Measurements from ENCODE around the gene TMEM50B. TPM values are rescaled to one million over a fixed set of nuclear protein-coding genes. Genes with fewer than 3 reads are reported as not detected.
"Not testable (repeated sequence)": the region's sequence is repeated elsewhere in the genome, so short reads cannot be mapped to it uniquely, and the experiment has no call there.

TMEM50B gene
- polyA plus RNA-seq, 4 donors, result 49.1 to 85.3 (median 56.4) TPM

DNA sequence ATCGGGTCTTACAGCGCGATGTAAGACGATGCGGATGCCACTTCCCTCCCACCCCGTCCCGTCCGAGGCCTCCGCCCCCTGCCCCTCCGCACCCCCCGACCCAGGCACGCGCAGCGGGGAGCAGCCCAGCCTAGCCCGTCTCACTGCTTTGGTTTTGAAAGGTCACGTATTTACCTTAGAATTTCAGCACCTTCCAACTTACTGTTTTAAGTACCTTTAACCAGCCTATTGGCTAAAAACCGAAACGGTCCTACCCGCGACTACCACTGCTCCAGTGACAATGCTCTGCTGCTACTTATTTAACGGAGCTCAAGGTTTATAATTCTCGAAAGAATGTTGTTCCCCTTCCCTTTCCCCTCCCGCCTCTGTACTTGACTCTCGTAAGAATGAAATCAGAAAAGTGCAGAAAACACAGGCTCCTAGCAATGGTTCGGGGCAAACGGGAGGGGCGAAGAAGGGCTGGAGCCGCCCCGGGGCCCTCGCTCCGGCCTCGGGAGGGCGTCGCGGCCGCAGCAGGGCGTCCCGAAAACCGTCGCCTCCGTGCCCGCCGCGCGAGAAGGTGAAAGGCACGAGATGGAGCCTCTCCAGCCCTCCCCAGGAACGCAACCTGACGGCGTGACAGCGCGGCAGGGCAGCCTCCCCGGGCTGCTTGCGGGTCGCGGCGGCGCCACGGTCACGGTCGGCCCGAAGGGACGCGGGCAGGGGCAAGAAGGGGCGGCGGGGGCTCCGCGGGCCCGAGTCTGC is 667 bp downstream of the TMEM50B start:
- DNase-seq (ENCODE audit: low read depth in 4 of 4, low spot score in 2 of 4), result peak in 3 of 4 donors; percentile 34 to 47 (median 35)

DNA sequence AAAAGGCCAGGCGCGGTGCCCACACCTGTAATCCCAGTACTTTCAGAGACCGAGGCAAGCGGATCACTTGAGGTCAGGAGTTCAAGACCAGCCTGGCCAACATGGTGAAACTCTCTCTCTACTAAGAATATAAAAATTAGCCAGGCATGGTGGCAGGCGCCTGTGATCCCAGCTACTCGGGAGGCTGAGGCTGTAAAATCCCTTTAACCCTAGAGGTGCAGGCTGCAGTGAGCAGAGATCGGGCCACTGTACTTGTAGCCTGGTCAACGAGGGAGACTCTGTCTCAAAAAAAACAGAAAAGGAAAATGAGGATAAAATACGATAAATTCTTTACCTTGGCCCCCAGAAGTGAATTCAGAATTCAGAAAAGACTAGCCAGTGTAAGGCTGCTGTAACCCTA is 1.6 kb downstream of the TMEM50B start:
- DNase-seq (ENCODE audit: low read depth in 4 of 4, low spot score in 2 of 4), result no peak

DNA sequence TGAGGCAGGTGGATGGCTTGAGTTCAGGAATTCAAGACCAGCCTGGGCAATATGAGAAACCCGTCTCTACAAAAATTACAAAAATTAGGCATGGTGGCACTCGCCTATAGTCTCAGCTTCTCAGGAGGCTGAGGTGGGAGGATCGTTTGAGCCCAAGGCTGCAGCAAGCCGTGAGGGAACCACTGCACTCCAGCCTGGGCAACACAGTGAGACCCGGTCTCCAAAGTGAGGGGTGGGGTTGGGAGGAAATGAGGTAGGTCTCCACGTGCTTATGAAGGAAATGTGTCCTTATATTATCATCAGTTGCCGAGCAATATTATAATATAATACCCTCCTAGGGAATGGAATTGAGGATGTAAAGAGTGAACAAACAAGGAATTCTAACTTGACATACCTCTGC is 2.7 kb downstream of the TMEM50B start:
- DNase-seq (ENCODE audit: low read depth in 4 of 4, low spot score in 2 of 4), result no peak

DNA sequence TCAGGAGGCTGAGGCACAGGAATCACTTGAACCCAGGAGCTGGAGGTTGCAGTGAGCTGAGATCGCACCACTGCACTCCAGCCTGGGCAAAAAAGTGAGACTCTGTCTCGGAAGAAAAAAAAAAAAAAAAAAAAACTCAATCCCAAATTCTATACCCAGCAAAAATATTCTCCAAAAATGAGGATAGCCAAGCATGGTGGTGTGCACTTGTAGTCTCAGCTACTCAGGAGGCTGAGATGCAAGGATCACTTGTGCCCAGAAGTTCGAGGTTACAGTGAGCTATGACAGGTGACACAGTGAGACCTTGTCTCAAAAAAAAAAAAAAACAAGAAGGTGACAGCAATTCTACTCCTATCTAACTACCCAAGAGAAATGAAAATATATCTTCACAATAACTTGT is 6.4 kb downstream of the TMEM50B start:
- no peak for DNase-seq (ENCODE audit: low read depth in 4 of 4, low spot score in 2 of 4)

DNA sequence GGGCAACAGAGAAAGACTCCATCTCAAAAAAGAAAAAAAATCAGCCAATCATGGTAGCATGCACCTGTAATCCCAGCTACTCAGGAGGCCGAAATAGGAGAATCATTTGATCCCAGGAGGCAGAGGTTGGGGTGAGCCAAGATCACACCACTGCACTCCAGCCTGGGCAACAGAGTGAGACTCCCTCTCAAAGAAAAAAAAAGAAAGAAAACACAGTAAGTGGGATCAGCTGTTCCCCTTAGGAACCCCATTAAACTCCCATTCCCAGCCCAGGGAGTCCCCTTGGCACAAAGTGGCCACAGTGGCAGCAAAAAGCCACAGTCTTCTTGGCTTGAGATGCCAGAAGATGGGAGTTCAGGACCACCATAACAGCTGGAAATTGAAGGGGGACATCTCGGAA is 9.1 kb downstream of the TMEM50B start:
- no peak for DNase-seq (ENCODE audit: low read depth in 4 of 4, low spot score in 2 of 4)

DNA sequence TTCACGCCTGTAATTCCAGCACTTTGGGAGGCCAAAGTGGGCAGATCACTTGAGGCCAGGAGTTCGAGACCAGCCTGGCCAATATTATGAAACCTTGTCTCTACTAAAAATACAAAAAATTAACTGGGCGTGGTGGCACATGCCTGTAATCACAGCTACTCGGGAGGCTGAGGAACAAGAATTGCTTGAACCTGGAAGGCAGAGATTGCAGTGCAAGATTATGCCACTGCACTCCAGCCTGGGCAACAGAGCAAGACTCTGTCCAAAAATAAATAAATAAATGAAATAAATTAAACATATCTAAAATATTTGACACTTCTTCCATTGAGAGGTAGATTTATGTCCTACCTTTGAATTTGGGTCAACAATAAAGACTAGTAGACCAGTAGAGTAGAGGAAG is 10.6 kb downstream of the TMEM50B start:
- DNase-seq (ENCODE audit: low read depth in 4 of 4, low spot score in 2 of 4), result not testable (repeated sequence)

DNA sequence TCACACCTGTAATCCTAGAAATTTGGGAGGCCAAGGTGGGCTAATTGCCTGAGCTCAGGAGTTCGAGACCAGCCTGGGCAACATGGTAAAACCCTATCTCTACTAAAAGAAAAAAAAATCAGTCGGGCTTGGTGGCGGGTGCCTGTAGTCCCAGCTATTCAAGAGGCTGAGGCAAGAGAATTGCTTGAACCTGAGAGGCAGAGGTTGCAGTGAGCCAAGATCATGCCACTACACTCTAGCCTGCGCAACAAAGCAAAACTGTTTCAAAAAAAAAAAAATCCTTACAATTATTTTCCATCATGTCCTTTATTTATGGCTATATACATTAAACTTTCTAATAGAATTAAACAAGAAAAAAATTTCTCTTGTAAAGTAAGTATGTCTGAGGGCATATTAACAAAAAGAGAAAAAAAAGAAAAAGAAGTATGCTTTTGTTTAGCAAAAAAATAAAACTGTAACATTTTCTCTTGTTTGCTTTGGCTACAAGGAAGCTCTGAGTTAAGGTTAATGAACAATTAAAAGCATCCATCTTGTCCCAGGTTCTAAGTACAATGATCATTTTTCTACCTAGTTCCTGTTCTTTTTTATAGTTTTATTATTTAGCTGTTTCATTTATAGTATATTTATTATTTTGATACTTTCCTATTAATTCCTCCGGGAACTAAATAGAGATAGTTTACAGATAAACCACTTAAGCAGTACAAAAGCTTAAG is 18.1 kb downstream of the TMEM50B start:
- no peak for DNase-seq (ENCODE audit: low read depth in 4 of 4, low spot score in 2 of 4)

DNA sequence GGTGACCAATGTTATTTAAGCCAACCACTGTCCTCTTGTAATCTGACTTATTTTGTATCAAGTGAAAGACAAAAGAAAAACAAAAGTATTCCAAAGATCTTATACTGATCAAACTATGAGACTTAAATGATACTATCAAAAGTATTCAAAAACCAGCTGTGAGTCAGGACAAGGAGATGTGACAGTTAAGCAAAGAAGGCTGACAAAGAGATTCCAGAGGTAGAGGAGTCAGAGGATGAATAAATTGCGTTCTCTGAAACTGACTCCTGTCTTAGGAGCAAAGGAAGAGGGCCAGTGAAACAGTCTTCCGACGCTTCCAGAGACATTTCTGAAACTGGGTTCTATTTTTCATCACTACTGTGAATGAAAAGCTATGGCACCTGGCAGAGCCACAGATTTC is 20.9 kb downstream of the TMEM50B start:
- no peak for DNase-seq (ENCODE audit: low read depth in 4 of 4, low spot score in 2 of 4)

DNA sequence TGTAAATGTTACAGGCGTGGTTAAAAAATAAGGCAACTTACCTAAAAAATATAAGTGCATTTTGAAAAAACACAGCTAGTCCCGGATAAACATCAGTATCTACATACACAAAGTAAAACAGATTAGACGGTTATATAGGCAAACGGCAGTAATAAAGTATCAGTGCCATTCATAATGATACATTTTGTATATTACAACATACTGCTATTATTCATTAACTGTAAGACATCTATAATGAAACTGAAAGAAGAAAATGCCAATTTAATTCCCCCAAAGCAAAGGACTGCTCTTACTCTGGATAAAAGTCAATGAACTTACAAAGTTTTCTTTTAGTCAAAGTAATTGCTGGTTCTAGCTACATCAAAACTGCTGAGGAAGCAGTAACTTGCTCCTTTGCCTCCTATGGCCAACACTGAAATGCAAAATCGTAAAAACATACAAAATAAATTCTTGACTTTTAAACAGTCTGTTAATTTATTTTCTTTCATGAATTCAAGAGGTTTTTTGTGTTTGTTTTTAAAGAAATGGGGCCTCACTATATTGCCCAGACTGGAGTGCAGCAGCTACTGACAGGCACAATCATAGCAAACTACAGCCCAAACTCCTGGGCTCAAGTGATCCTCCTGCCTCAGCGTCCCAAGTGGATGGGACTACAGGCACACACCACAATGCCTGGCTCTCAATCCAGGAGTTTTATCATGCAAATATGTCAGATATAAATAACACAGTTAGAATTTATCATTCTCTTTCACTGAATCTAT is 23.9 kb downstream of the TMEM50B start:
- DNase-seq (ENCODE audit: low read depth in 4 of 4, low spot score in 2 of 4), result no peak

DNA sequence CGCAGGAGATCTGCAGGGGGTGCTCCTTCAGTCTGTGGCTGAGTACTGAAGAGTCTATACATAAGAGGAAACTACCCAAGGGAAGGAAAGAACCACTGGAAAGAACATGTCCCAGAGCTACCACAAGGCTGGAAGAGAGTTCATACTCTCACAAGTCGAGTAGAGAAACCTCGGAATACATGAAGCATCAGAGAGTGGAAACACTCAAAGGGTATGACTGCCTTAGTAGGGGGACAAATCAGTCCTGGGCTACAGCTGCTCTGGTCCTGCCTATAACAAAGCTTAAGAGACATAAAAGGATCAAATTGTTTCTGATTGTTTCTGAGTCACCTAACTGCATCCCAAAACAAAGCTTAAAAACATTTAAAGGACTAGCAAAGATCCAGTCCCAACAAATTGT is 27.4 kb downstream of the TMEM50B start:
- no peak for DNase-seq (ENCODE audit: low read depth in 4 of 4, low spot score in 2 of 4)

DNA sequence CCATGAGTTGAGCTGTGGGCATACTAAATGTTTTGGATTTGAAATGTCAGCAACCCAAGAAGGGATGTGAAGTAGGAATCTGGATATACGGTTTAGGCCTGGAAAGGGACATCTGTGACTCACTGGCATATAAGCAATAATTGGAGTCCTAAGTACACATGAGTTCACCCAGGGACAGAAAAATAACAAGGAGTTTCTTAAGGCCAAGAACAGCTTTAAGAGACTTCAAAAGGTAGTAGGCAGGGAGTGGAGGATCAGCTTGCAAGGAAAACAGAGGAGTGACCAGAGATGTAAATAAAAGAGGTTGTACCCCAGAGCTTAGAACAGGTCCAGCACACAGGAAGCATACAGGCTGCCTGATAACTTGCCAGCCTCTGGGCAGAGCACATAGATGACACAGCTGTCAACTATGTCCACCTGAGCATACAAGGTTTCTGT is 28.1 kb downstream of the TMEM50B start:
- peak in 1 of 4 donors; percentile 21 for DNase-seq (ENCODE audit: low read depth in 4 of 4, low spot score in 2 of 4)

DNA sequence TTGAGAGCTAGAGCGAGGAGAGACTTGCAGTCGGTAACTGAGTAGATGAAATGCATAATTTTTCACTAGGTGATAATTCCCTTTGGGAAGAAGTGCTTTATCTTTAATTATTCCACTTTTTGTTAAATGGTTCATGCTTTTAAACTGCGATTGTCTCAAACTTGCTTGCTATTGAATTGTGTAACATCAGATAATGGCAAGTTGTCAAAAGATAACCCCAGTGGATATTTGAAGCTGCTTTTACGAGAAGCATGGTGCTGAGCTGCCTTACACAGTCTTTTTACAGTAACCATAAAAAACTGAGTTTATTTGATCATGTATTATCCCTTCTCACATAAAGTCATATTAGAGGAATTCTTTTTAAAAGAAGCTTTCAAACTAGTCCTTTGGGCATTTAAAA is 30.2 kb downstream of the TMEM50B start:
- no peak for DNase-seq (ENCODE audit: low read depth in 4 of 4, low spot score in 2 of 4)

DNA sequence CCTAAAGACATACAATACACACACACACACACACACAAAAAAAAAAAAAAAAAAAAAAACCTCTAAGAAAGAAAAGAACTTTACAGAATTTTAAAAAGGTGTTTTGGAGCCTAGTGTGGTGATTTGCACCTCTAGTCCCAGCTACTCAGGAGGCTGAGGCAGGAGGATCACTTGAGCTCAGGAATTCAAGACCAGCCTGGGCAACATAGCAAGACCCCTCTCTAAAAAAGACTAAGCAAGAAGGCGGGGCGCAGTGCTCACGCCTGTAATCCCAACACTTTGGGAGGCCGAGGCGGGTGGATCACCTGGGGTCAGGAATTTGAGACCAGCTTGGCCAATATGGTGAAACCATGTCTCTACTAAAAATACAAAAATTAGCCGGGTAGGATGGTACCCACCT is 33.2 kb downstream of the TMEM50B start:
- not testable (repeated sequence) for DNase-seq (ENCODE audit: low read depth in 4 of 4, low spot score in 2 of 4)

DNA sequence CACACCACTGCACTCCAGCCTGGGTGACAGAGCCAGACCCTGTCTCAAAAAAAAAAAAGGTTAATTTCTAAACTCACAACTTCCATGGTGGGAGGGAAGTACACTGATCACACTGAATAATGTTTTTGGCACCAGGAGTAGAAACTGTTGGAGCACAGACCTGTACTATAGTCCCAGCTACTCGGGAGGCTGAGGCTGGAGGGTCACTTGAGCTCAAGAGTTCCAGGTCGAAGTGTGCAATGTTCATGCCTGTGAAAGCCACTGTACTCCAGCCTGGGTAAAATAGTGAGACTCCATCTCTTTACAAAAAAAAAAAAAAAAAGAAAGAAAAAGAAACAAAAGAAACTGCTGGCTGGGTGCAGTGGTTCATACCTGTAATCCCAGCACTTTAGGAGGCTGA is 35.3 kb downstream of the TMEM50B start:
- no peak for DNase-seq (ENCODE audit: low read depth in 4 of 4, low spot score in 2 of 4)

DNA sequence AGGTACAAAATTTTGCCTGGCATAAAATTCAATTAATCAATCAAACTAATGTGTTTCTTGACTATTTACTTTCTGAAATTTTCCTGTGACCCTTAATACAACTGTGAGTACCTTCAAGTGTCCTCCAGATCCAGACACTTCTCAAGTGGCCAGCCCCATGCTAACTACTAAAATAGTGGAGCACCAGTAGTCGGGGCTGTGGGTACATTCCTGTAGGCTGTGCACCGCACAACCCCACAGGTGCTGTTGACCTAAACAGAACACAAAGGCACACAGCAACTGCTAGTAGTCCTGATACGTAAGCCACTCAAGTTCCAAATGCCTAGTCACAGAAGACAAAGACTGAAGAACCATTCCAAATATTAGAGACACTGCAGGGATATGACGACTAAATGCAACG is 36.6 kb downstream of the TMEM50B start:
- DNase-seq (ENCODE audit: low read depth in 4 of 4, low spot score in 2 of 4), result no peak

DNA sequence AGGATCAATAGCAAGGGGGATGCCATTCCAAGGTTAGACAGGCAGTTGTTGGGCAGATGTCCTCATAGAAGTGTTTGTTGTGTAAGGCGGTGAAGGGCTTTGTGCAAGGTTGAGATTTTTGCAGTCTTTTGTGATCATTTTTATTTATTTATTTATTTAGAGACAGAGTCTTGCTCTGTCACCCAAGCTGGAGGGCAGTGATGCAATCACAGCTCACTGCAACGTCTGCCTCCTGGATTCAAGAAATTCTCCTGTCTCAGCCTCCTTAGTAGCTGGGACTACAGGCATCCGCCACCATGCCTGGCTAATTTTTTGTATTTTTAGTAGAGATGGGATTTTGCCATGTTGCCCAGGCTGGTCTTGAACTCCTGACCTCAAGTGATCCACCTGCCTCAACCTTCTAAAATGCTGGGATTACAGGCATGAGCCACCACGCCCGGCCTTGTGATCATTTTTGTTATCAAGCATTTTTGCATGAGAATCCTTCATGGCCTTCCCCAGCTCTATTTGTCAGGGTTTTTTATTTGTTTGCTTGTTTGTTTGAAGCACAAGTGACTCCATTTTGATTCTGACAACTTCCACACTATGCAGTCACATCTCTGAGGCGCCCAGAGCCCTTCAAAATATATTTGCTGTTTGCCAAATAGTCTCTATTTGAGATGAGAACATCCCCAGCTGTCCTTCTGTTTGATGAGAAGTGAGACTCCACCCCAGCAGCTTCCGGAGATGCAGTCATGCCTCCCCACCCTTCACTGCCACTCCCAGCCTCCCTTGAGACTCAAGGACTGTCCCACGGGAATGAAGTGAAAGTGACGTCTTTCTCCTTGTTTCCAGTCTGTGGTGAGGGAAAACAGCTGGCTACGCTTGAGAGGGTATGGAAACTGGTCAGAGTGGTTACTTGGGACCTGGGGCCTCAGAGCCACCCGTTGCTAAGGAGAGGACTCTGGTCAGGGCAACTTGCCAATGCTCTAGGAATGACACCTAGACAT is 38.0 kb downstream of the TMEM50B start:
- DNase-seq (ENCODE audit: low read depth in 4 of 4, low spot score in 2 of 4), result no peak

DNA sequence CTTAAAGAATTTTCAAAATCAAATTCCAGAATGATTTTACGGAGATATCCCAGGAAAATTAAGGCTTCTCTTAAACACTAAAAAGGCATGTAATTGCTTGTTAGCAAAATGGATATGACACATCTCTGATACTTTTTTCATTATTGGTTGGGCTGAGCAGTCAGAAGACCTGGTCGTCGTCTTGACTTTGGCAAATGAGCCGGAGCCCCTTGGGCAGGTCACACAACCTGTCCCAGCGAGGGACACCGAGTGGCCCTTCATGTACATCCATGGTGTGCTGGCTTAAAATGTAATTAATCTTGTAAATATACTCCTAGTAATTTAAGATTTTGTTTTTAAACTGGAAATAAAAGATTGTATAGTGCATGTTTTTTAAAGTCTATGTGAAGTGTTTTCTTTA is 42.6 kb downstream of the TMEM50B start:
- DNase-seq (ENCODE audit: low read depth in 4 of 4, low spot score in 2 of 4), result no peak

DNA sequence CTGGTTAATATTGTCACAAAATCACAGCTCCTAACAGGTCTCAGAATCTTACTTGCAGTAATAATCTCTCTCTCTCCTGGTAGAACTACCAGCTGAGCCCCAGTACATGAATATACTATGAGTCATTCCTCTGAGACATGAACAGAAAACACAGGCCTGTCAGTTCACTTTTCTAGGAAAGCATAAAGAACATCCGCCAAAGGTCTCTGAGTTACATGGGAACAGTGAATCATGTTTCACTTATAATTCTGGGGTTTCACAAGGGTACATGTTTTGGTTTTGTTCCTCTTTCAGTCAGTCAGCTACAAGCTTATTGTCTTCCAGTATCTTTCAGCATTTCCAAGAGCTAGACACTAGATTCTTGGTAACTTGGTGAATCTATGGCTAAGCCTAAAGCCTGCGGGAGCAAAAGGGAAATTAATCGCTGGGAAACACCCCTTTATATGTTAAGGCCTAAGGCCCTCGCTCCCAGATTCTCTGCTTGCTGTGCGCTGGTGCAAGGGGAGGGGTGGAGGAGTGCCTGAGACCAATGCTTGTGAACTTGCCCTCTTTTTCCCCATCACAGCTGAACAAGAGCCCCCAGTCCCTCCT is 44.9 kb downstream of the TMEM50B start:
- DNase-seq (ENCODE audit: low read depth in 4 of 4, low spot score in 2 of 4), result no peak

DNA sequence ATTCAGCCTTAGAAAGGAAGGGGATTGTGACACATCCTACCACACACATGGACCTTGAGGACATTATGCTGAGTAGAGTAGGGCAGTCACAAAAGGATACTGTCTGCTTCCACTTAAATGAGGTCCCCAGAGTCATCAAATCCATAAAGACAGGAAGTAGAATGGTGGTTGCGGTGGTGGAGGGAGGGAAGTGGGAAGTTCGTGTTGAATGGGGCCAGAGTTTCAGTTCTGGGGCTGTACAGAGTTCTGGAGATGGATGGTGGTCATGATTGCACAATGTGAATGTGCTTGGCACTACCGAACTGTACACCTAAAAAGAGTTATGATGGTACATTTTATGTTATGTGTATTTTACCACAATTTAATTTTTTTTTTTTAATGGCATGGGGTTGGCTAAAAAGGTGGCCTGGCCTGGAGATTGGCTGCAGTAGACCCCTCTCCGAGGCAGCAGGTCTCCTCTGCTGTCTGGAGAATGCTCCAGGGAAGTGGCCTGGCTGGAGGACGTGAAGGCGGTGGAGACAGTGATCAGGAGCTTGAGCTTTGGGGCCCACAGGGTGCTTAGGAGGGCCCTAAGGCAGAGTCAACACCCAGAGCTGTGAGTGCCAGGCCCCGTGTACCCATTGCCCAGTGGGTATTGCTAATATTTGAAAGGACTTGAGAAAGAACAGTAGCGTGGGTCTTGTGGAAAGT is 46.2 kb downstream of the TMEM50B start:
- no peak for DNase-seq (ENCODE audit: low read depth in 4 of 4, low spot score in 2 of 4)

Measured in left renal cortex interstitium (tissue), 4 donors.